RKO (cell line): ENCODE results near the gene PRR29.

ENCODE experiments used
- DNase-seq: peaks from one replicate; pipeline ENCODE4 v3.0.0-alpha.2; 2016; ENCODE audit warnings: low spot score

Gene PRR29

GRCh38 chr17:64042700-64043485, 44.7 kb downstream of the PRR29 start:
- DNase-seq, result no peak

- no peak for DNase-seq
Measured at GRCh38 chr17:64045176-64045575, 47.0 kb downstream of the PRR29 start.

- no peak for DNase-seq
Measured at GRCh38 chr17:64048805-64049204, 50.7 kb downstream of the PRR29 start.

GRCh38 chr17:64051153-64051552, 53.0 kb downstream of the PRR29 start:
- DNase-seq, result no peak

- no peak for DNase-seq
Measured at GRCh38 chr17:64053101-64053500, 55.0 kb downstream of the PRR29 start.
